Stomach (tissue), 4 donors: Measurements from ENCODE around the gene DNAJC28.

Source experiments
- CTCF ChIP-seq, 7 experiments: fragments of 450-650 bp in 4 of 7; fragments of 200-600 bp in 3 of 7; sonication (generic) in 3 of 7; IDR thresholded peaks; one replicate each; pipeline ENCODE4 v1.5.1; 2016 to 2019; ENCODE audit warnings: antibody characterized with exemption in 7 of 7, control low read depth in 2 of 7, mild to moderate bottlenecking in 1 of 7
- EP300 ChIP-seq: sonication (generic); formaldehyde crosslinking; IDR thresholded peaks from one replicate; pipeline ENCODE4 v1.6.1; 2017; ENCODE audit warnings: antibody characterized with exemption
- POLR2A ChIP-seq, 4 donors: fragments of 450-650 bp; IDR thresholded peaks; one replicate each; pipeline ENCODE4 v1.6.1; 2016; ENCODE audit warnings: antibody characterized with exemption in 4 of 4, control low read depth in 2 of 4, mild to moderate bottlenecking in 1 of 4, moderate library complexity in 1 of 4

- TF ChIP-seq EP300 (no peak), CTCF (IDR thresholded peaks at IDR 0.05) (no peak), POLR2A (IDR thresholded peaks at IDR 0.05) (no peak)
Measured at GRCh38 chr21:33443194-33443593, 48.3 kb downstream of the DNAJC28 start.
